ENCODE results near the gene FCRL4. TPM values are rescaled to one million over a fixed set of nuclear protein-coding genes. Genes with fewer than 3 reads are reported as not detected.

The FCRL4 gene
- total and polyA plus RNA-seq, 2 donors (not counting 1 experiment from before 2014, with no cell fraction given) = 0.09 to 0.30 TPM

- no peaks in the 10 kb centered on the region for H3K27me3 ChIP-seq (replicated peaks in 1 of 4; ENCODE audit: control extremely low read depth in 1 of 4, control insufficient read depth in 3 of 4, insufficient read depth in 4 of 4, low read length in 3 of 4)
- TF ChIP-seq EZH2 (IDR thresholded peaks at IDR 0.05; ENCODE audit: borderline replicate concordance, insufficient read depth, low read depth, low read length, poor library complexity, severe bottlenecking) (no peak), CTCF (IDR thresholded peaks at IDR 0.05) (no peak)
- ChIA-PET POLR2A (no interaction called here), CTCF (interaction anchor here (1.1 to 1.7 kb wide), 3 partner anchors 9 to 374 kb away, joined by 4 to 6 read pairs (median 6); no protein-coding TSS in a partner anchor)
- H3K9ac ChIP-seq (ENCODE audit: low read length) = no peak overlapping the region
- H4K20me1 ChIP-seq (ENCODE audit: control insufficient read depth, insufficient read depth, low read length, poor library complexity, severe bottlenecking) = no peaks in the 10 kb centered on the region
- peaks cover 28 to 29% of the 10 kb centered on the region in 2 donors for H3K4me1 ChIP-seq (ENCODE audit: control insufficient read depth in 2 of 2, insufficient read depth in 2 of 2, low read length in 2 of 2)
- no peak for DNase-seq
- Mint-ChIP-seq H3K4me1 (peaks cover 40% of the 10 kb centered on the region), H3K27me3 (no peaks in the 10 kb centered on the region), H3K9me3 (ENCODE audit: insufficient read depth) (no peaks in the 10 kb centered on the region), H3K27ac (no peak overlapping the region), H3K4me3 (no peak overlapping the region)
- H3K36me3 ChIP-seq (replicated peaks in 1 of 2; ENCODE audit: control extremely low read depth in 1 of 2, control insufficient read depth in 1 of 2, extremely low read depth in 1 of 2, insufficient read depth in 2 of 2, low read length in 1 of 2) = no peaks in the 10 kb centered on the region
- ATAC-seq (ENCODE audit: low read depth) = no peak
- no peaks in the 10 kb centered on the region for H3K9me3 ChIP-seq (ENCODE audit: control extremely low read depth in 1 of 3, control insufficient read depth in 2 of 3, insufficient read depth in 1 of 3, low read length in 2 of 3)
- no peak overlapping the region for H3K4me2 ChIP-seq (replicated peaks; ENCODE audit: low read depth, low read length, poor library complexity, severe bottlenecking)
- intact Hi-C loops (cut with micrococcal nuclease) = loop anchor here (1.0 kb wide), 1 partner anchor 9 kb away; no protein-coding TSS in a partner anchor
- H3K4me3 ChIP-seq (ENCODE audit: control extremely low read depth in 1 of 5, extremely low read depth in 1 of 5, insufficient read depth in 1 of 5, low read depth in 2 of 5, low read length in 4 of 5) = no peak overlapping the region
- WGBS (ENCODE audit: insufficient coverage) = no CpG with 5 or more reads among the region's 1 CpG
- no peaks in the 10 kb centered on the region for H3K79me2 ChIP-seq (ENCODE audit: control insufficient read depth, insufficient read depth, low read length)
- H2AFZ ChIP-seq (ENCODE audit: insufficient read depth, low read depth, low read length, poor library complexity, severe bottlenecking) = no peak overlapping the region
- H3K27ac ChIP-seq (ENCODE audit: low read length in 2 of 2) = no peak overlapping the region
These were observed 23.0 kb downstream of the FCRL4 start for GRCh38 chr1:157574836-157575235.

GRCh38 chr1:157566484-157567300 is 31.2 kb downstream of the FCRL4 start:
- DNase-seq (peak; percentile 82), ATAC-seq (ENCODE audit: low read depth) (peak; percentile 66)
- Histone ChIP-seq H2AFZ (ENCODE audit: insufficient read depth, low read depth, low read length, poor library complexity, severe bottlenecking) (peak overlapping the region; percentile 6), H3K4me3 (ENCODE audit: control extremely low read depth in 1 of 5, extremely low read depth in 1 of 5, insufficient read depth in 1 of 5, low read depth in 2 of 5, low read length in 4 of 5) (peak overlapping the region in 1 of 5 experiments; percentile 39), H4K20me1 (ENCODE audit: control insufficient read depth, insufficient read depth, low read length, poor library complexity, severe bottlenecking) (no peaks in the 10 kb centered on the region), H3K4me2 (replicated peaks; ENCODE audit: low read depth, low read length, poor library complexity, severe bottlenecking) (peak overlapping the region; percentile 57), H3K9ac (ENCODE audit: low read length) (peak overlapping the region; percentile 19), H3K36me3 (replicated peaks in 1 of 2; ENCODE audit: control extremely low read depth in 1 of 2, control insufficient read depth in 1 of 2, extremely low read depth in 1 of 2, insufficient read depth in 2 of 2, low read length in 1 of 2) (no peaks in the 10 kb centered on the region), H3K27me3 (replicated peaks in 1 of 4; ENCODE audit: control extremely low read depth in 1 of 4, control insufficient read depth in 3 of 4, insufficient read depth in 4 of 4, low read length in 3 of 4) (no peaks in the 10 kb centered on the region), H3K79me2 (ENCODE audit: control insufficient read depth, insufficient read depth, low read length) (peaks cover under 1% of the 10 kb centered on the region), H3K4me1 (ENCODE audit: control insufficient read depth in 2 of 2, insufficient read depth in 2 of 2, low read length in 2 of 2) (peaks cover 70 to 76% of the 10 kb centered on the region in 2 donors), H3K27ac (ENCODE audit: low read length in 2 of 2) (peak overlapping the region; percentile 38 to 40), H3K9me3 (ENCODE audit: control extremely low read depth in 1 of 3, control insufficient read depth in 2 of 3, insufficient read depth in 1 of 3, low read length in 2 of 3) (no peaks in the 10 kb centered on the region)
- Mint-ChIP-seq H3K9me3 (ENCODE audit: insufficient read depth) (no peaks in the 10 kb centered on the region), H3K27ac (peak overlapping the region; percentile 85), H3K27me3 (no peaks in the 10 kb centered on the region), H3K4me3 (peak overlapping the region; percentile 57), H3K4me1 (peaks cover 75% of the 10 kb centered on the region)
- intact Hi-C loops (cut with micrococcal nuclease) = loop anchor here (1.0 to 5.0 kb wide), 5 partner anchors 9 to 206 kb away; partner anchors contain the start of gene FCRL5
- POLR2A ChIA-PET = interaction anchor here (0.7 kb wide), 1 partner anchor 239 kb away, joined by 3 read pairs; no protein-coding TSS in a partner anchor
- 40% methylated on average over 9 of the region's 14 CpGs for WGBS (ENCODE audit: insufficient coverage)
- CTCF ChIA-PET = interaction anchor here (0.8 to 2.7 kb wide), 5 partner anchors 9 to 59 kb away, joined by 4 to 12 read pairs (median 6); partner anchors contain the start of gene FCRL5
- TF ChIP-seq EZH2 (IDR thresholded peaks at IDR 0.05; ENCODE audit: borderline replicate concordance, insufficient read depth, low read depth, low read length, poor library complexity, severe bottlenecking) (no peak), CTCF (IDR thresholded peaks at IDR 0.05) (no peak)

Measured in B cell (primary cell).